ENCODE results near the gene GLIS2. TPM values are rescaled to one million over a fixed set of nuclear protein-coding genes. Genes with fewer than 3 reads are reported as not detected.

GLIS2 gene
- total RNA-seq, 1 experiment from 2014 or later = 0.45 TPM

- peak; percentile 85 for DNase-seq (ENCODE audit: low spot score)
Observed at GRCh38 chr16:4350787-4351659, 35.2 kb downstream of the GLIS2 start, which contains the start of gene PAM16. Gene PAM16 (minus strand): TSS chr16:4351321. CDS start chr16:4351234, 87 bp downstream.

GRCh38 chr16:4351880-4352279 is 36.0 kb downstream of the GLIS2 start:
- DNase-seq (ENCODE audit: low spot score) = no peak

- DNase-seq (ENCODE audit: low spot score) = no peak
Observed at GRCh38 chr16:4352843-4353242, 37.0 kb downstream of the GLIS2 start.

- DNase-seq (ENCODE audit: low spot score) = no peak
Observed at GRCh38 chr16:4353675-4354074, 37.8 kb downstream of the GLIS2 start.

GRCh38 chr16:4354512-4355409 is 38.9 kb downstream of the GLIS2 start:
- no peak for DNase-seq (ENCODE audit: low spot score)

GRCh38 chr16:4356820-4357219 is 41.0 kb downstream of the GLIS2 start:
- DNase-seq (ENCODE audit: low spot score) = no peak

GRCh38 chr16:4358236-4358635 is 42.4 kb downstream of the GLIS2 start:
- DNase-seq (ENCODE audit: low spot score) = no peak

GRCh38 chr16:4358831-4359561 is 43.1 kb downstream of the GLIS2 start:
- peak; percentile 38 for DNase-seq (ENCODE audit: low spot score)

GRCh38 chr16:4359914-4360313 is 44.0 kb downstream of the GLIS2 start:
- no peak for DNase-seq (ENCODE audit: low spot score)

GRCh38 chr16:4360538-4361021 is 44.7 kb downstream of the GLIS2 start:
- DNase-seq (ENCODE audit: low spot score) = no peak

GRCh38 chr16:4361033-4361943 is 45.4 kb downstream of the GLIS2 start:
- no peak for DNase-seq (ENCODE audit: low spot score)

GRCh38 chr16:4361944-4362311 is 46.1 kb downstream of the GLIS2 start:
- no peak for DNase-seq (ENCODE audit: low spot score)

- no peak for DNase-seq (ENCODE audit: low spot score)
Observed at GRCh38 chr16:4362476-4363135, 46.7 kb downstream of the GLIS2 start.

- DNase-seq (ENCODE audit: low spot score) = no peak
Observed at GRCh38 chr16:4364196-4365013, 48.5 kb downstream of the GLIS2 start.

- DNase-seq (ENCODE audit: low spot score) = no peak
Observed at GRCh38 chr16:4365014-4365406, 49.1 kb downstream of the GLIS2 start.

- DNase-seq (ENCODE audit: low spot score) = no peak
Observed at GRCh38 chr16:4365615-4366014, 49.7 kb downstream of the GLIS2 start.

GRCh38 chr16:4366016-4366415 is 50.1 kb downstream of the GLIS2 start:
- no peak for DNase-seq (ENCODE audit: low spot score)

GRCh38 chr16:4367393-4367856 is 51.6 kb downstream of the GLIS2 start:
- DNase-seq (ENCODE audit: low spot score) = no peak
